HG03039 (cell line): ENCODE measurements around the gene KLF6.
"Not testable (repeated sequence)": the region's sequence is repeated elsewhere in the genome, so short reads cannot be mapped to it uniquely, and the experiment has no call there.

ENCODE experiments used
- ATAC-seq: cut with Tn5 transposase; IDR thresholded peaks from one replicate; pipeline ENCODE4 v1.9.1; 2021; ENCODE audit warnings: mild to moderate bottlenecking, moderate library complexity; ENCODE audit not compliant: unreplicated experiment

The KLF6 gene

GRCh38 chr10:3735175-3735574 lies 49.8 kb downstream of the KLF6 start:
- ATAC-seq, result no peak

GRCh38 chr10:3734111-3734510 lies 50.9 kb downstream of the KLF6 start:
- no peak for ATAC-seq

- not testable (repeated sequence) for ATAC-seq
These were observed 52.8 kb downstream of the KLF6 start for GRCh38 chr10:3732183-3732582.

GRCh38 chr10:3729397-3729976 lies 55.5 kb downstream of the KLF6 start:
- ATAC-seq, result no peak

- no peak for ATAC-seq
These were observed 56.4 kb downstream of the KLF6 start for GRCh38 chr10:3728563-3728962.

- no peak for ATAC-seq
These were observed 57.7 kb downstream of the KLF6 start for GRCh38 chr10:3727268-3727667.
